MG63 (cell line): ENCODE results near the gene AP1AR. TPM values are rescaled to one million over a fixed set of nuclear protein-coding genes. Genes with fewer than 3 reads are reported as not detected.

Experiments
- DNase-seq: peaks from one replicate; pipeline ENCODE4 v3.0.0-alpha.2; 2020
- H3K27me3 ChIP-seq: fragments of 250-450 bp; sonication (Bioruptor Pico); 2 replicates; pipeline ENCODE4 v1.5.1; 2020; ENCODE audit warnings: mild to moderate bottlenecking, moderate library complexity
- H3K36me3 ChIP-seq: fragments of 250-450 bp; sonication (Bioruptor Pico); 2 replicates; pipeline ENCODE4 v1.5.1; 2020; ENCODE audit warnings: mild to moderate bottlenecking, moderate library complexity
- H3K4me3 ChIP-seq: fragments of 250-450 bp; sonication (Bioruptor Pico); 2 replicates; pipeline ENCODE4 v1.5.1; 2020; ENCODE audit warnings: mild to moderate bottlenecking, moderate library complexity
- H3K9me3 ChIP-seq: fragments of 250-450 bp; sonication (Bioruptor Pico); 2 replicates; pipeline ENCODE4 v1.5.1; 2020; ENCODE audit warnings: mild to moderate bottlenecking, moderate library complexity
- total RNA-seq: library from RNA; depleted of rRNA; stranded (reverse); fragments of >200 nt; shearing (Covaris generic); gene quantifications from 2 replicates; pipeline ENCODE4 v1.2.3, GENCODE V29; 2014; ENCODE audit warnings: low replicate concordance

Gene AP1AR
- total RNA-seq, 1 experiment from 2014 or later = 17.5 TPM

GRCh38 chr4:112213856-112214255 is 17.7 kb upstream of the AP1AR start:
- DNase-seq = no peak
- no peak overlapping the region for H3K4me3 ChIP-seq
- H3K36me3 ChIP-seq = no peaks in the 10 kb centered on the region
- no peaks in the 10 kb centered on the region for H3K27me3 ChIP-seq
- H3K9me3 ChIP-seq = no peaks in the 10 kb centered on the region

GRCh38 chr4:112214390-112215264 is 17.0 kb upstream of the AP1AR start:
- H3K4me3 ChIP-seq = no peak overlapping the region
- H3K9me3 ChIP-seq = no peaks in the 10 kb centered on the region
- H3K36me3 ChIP-seq = no peaks in the 10 kb centered on the region
- H3K27me3 ChIP-seq = no peaks in the 10 kb centered on the region
- DNase-seq = no peak

DNA sequence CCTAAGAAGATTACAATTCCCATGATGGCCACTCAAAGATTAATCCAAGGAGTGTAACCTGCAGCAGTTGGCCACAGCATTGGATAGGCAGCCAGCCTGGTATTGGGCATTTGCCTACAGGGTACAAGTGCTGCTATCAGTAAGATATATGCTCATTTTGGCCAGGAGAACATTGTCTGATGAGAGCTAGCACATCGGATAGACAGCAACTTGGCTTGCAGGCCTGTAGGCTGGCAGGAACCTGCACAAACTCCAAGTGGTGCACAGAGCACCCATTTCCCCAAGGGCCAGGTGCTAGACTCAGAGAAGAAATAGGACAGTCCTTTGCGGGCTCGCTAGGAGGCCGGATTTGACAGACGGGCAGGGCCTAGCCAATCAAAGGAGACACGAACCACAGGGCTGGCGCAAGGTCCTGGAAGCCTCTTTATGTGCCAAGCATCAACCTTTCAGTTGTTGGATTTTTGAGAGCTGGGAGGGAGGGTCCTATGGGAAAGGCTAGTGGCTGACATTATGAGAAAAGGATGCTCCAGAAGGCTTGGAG is 11.7 kb upstream of the AP1AR start:
- Histone ChIP-seq H3K9me3 (no peaks in the 10 kb centered on the region), H3K36me3 (no peaks in the 10 kb centered on the region)
- DNase-seq = no peak

GRCh38 chr4:112222219-112222955 is 9.2 kb upstream of the AP1AR start:
- Histone ChIP-seq H3K27me3 (no peaks in the 10 kb centered on the region), H3K36me3 (no peaks in the 10 kb centered on the region), H3K9me3 (no peaks in the 10 kb centered on the region), H3K4me3 (no peak overlapping the region)
- DNase-seq = no peak

More for the DNA sequence above, 11.7 kb upstream of the AP1AR start:
- H3K4me3 ChIP-seq = no peak overlapping the region
- no peaks in the 10 kb centered on the region for H3K27me3 ChIP-seq

DNA sequence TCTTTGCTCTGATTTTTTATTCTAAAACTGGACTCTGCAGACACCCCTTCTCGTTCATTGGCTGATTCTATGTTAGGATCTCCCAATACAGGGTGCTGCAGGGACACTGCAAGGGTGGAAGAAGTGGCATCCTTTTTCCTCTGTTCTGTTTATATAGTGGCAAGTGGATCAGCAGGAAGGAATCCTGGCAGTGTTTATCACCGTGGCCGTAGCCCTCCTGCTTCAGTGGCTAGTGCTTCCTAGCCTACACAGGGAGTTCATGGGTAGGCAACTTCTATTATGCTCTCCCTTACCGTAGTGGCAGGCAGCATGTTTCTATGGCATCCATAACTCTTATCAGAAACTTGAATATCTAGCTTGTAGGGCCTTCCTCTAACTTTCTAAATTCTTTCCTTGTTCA is 6.4 kb upstream of the AP1AR start:
- Histone ChIP-seq H3K9me3 (no peaks in the 10 kb centered on the region), H3K36me3 (no peaks in the 10 kb centered on the region), H3K4me3 (no peak overlapping the region), H3K27me3 (no peaks in the 10 kb centered on the region)
- DNase-seq = no peak

DNA sequence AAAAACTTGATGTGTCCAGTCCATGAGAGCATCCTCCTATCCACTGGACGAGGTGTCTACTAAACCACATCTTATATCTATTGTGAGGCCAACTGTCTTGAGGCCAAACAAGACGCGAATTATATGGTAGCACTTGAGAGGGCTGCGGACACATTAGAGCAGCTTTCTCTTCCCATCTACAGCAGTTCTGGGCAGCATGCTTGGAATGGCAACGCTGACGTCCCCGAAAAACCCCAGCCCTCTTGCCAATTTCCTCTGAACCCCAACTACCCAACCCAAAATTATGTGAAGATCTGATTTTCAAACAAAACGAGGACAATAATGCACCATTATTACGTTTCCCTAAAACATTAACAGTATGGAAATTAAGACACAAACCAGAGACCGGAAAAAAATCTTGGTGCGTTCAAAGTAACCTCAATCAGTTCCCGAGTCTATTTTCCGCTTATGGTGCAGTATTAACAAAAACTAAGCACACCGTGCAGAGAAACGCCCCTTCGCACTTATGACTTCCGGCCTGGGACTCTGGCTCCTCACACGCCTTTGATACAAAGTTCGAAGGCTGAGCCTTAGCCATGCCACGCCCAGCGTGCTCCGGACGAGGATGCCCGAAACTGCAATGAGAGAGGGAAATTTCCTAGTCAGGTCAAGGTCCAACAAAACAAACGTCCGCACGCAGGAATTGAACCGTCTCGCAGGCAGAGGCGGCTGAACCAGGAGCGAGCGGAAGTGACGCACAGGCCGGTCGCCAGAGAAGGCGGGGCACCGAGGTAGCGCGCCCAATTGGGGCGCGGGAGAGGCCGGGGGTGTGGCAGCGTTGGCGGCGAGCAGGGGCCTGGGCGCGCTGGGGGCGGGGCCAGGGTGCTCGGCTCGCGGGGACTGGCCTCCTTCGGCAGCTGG is 458 bp upstream of the AP1AR start:
- Histone ChIP-seq H3K36me3 (no peaks in the 10 kb centered on the region), H3K27me3 (no peaks in the 10 kb centered on the region), H3K9me3 (no peaks in the 10 kb centered on the region), H3K4me3 (peak overlapping the region; percentile 76)
- peak; percentile 94 for DNase-seq

GRCh38 chr4:112234952-112235609 is 3.5 kb downstream of the AP1AR start:
- Histone ChIP-seq H3K9me3 (no peaks in the 10 kb centered on the region), H3K36me3 (no peaks in the 10 kb centered on the region), H3K4me3 (no peak overlapping the region), H3K27me3 (no peaks in the 10 kb centered on the region)
- peak; percentile 40 for DNase-seq

DNA sequence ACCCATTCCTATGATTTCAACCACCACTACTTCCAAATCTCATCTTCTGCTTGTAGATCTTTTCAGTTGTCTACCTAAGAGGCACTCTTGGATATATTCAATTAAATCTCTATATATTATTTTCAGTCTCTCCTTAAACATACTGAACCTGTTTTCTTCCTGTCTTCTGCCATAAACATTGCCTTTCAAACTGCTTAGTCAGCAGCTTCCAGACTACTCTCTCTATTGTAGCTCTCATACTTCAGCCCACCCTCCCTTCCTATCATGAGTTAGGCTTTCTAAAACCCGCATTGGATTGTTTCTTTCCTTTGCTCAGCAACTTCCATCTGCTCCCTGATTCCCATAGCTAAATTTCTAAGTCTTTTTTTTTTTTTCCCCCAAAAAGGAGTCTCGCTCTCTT is 4.5 kb downstream of the AP1AR start:
- DNase-seq = no peak
- H3K9me3 ChIP-seq = no peaks in the 10 kb centered on the region
- no peaks in the 10 kb centered on the region for H3K27me3 ChIP-seq
- no peaks in the 10 kb centered on the region for H3K36me3 ChIP-seq
- no peak overlapping the region for H3K4me3 ChIP-seq

DNA sequence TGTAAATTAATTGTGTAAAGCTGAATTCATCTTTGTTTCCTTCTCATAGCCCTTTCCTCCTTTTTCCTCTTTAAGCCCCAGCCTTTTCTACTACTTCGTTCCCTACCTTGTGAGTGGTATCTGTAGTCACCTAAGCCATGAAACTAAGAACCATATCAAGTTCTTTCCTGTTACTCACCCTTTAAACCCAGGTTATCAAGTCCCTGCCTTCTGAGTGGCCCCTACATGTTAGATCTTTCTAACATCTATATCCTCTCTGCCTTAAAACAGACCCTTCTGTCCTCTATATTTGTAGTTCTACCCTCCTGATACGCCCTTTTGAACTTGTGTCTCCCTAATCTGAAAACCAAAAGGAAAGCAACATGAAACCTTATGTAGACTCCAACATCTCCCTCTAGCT is 7.2 kb downstream of the AP1AR start:
- H3K27me3 ChIP-seq = no peaks in the 10 kb centered on the region
- no peaks in the 10 kb centered on the region for H3K9me3 ChIP-seq
- DNase-seq = no peak
- H3K4me3 ChIP-seq = no peak overlapping the region
- H3K36me3 ChIP-seq = no peaks in the 10 kb centered on the region

GRCh38 chr4:112245383-112245782 is 13.8 kb downstream of the AP1AR start:
- no peaks in the 10 kb centered on the region for H3K36me3 ChIP-seq
- no peaks in the 10 kb centered on the region for H3K27me3 ChIP-seq
- no peak for DNase-seq
- H3K4me3 ChIP-seq = no peak overlapping the region
- no peaks in the 10 kb centered on the region for H3K9me3 ChIP-seq

DNA sequence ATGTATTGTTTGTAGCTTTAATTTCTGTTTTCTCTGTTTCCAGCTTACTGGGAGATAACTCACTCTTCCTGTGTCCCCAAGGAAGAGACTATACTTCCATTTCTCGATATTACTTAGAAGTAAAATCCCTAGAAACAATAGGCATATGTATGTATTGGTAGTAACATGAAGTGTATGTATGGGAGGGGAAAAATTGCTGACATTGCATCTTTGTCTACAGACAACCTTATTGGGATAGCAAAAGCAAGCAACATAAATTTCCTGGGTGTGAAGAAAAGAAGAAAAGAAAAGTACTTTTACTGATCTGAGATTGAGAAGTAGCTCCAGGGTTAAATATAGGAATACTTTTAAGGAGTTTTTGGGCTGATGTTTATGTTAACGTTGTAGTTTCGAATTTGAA is 15.4 kb downstream of the AP1AR start:
- no peaks in the 10 kb centered on the region for H3K27me3 ChIP-seq
- no peak for DNase-seq
- no peak overlapping the region for H3K4me3 ChIP-seq
- H3K36me3 ChIP-seq = no peaks in the 10 kb centered on the region
- H3K9me3 ChIP-seq = no peaks in the 10 kb centered on the region

- DNase-seq = no peak
- H3K9me3 ChIP-seq = no peaks in the 10 kb centered on the region
- H3K27me3 ChIP-seq = no peaks in the 10 kb centered on the region
- no peaks in the 10 kb centered on the region for H3K36me3 ChIP-seq
- no peak overlapping the region for H3K4me3 ChIP-seq
Observed at GRCh38 chr4:112251019-112251643, 19.5 kb downstream of the AP1AR start.

DNA sequence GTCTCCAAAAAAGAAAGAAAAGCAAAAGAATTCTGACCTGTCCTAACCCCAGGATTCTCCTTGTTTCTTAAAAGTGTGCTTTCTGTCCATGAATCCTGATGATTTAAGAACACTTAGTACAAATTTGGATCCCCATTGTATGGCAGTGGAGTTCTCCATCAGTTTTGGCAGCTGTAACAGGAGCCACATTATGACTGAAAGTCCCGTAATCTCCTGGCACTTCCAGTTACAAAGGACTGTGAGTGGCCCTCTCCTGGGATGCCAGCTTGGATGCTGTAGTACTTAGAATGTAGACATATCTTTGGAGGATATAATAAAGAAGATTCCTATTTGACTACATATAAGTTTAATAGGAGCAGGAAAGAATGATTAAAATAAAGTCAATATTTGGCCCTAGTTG is 20.6 kb downstream of the AP1AR start:
- no peaks in the 10 kb centered on the region for H3K9me3 ChIP-seq
- H3K27me3 ChIP-seq = no peaks in the 10 kb centered on the region
- no peaks in the 10 kb centered on the region for H3K36me3 ChIP-seq
- no peak for DNase-seq
- no peak overlapping the region for H3K4me3 ChIP-seq

DNA sequence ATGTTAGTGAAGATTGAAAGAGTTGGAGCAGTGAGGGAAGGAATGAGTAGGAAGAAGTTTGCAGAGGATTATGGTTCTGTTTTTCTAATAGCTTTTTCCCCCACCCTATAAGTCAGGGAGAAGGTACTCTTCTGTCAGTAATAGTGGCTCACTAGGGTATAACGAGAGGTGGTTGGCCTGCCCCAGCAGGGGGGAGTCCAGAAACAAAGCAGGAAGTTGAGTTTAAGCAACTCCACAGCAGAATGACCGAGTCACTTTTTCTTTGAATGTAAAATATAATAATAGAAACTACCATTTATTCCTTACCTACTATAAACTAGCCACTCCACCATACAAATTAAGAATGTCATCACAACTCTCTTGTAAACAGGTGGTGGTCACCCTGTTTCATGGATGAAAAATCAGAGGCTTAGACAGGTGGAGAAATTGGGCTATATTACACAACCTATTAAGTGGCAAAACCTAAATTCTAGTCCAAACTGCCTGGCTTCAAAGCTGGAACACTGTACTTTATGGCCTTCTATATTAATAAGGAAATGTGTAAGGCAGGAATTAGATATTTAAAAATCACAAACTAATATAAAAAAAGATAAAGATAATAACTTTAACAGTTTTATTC is 21.9 kb downstream of the AP1AR start:
- H3K36me3 ChIP-seq = no peaks in the 10 kb centered on the region; the same call in 1 of the 2 replicates
- no peak for DNase-seq
- no peaks in the 10 kb centered on the region for H3K9me3 ChIP-seq
- no peaks in the 10 kb centered on the region for H3K27me3 ChIP-seq
- no peak overlapping the region for H3K4me3 ChIP-seq

DNA sequence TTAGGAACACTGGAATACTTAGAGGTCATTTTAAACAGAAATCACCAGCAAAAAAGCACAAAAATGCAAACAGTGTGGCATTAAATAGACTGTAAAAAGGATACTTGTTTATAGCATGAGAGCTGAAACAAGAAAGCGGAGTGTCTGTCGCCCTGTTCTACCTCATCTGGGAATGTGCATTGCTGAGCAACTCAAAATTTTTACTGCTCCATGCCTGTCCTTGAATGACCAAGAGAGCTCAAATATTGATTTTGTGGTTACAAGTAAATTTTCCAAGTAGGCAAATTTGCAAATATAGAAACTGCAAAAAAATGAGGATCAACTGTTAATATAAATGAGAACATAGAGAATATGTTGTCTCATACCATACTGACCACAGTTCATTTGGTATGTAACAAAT is 25.5 kb downstream of the AP1AR start:
- no peaks in the 10 kb centered on the region for H3K9me3 ChIP-seq
- no peaks in the 10 kb centered on the region; the same call in 1 of the 2 replicates for H3K36me3 ChIP-seq
- no peaks in the 10 kb centered on the region for H3K27me3 ChIP-seq
- DNase-seq = no peak
- H3K4me3 ChIP-seq = no peak overlapping the region
